HG03558 (cell line): ENCODE results near the gene EMP2.
"Not testable (repeated sequence)": the region's sequence is repeated elsewhere in the genome, so short reads cannot be mapped to it uniquely, and the experiment has no call there.

Experiments
- ATAC-seq: cut with Tn5 transposase; IDR thresholded peaks from one replicate; pipeline ENCODE4 v1.9.1; 2021; ENCODE audit warnings: moderate number of reproducible peaks; ENCODE audit not compliant: unreplicated experiment; ENCODE audit errors: extremely low read depth

Gene EMP2

GRCh38 chr16:10579965-10580882, at the start of gene EMP2:
TSS of gene EMP2 (minus strand) at chr16:10580598. CDS start at chr16:10547617, 32,981 bp downstream.
- ATAC-seq: no peak

GRCh38 chr16:10629592-10629963, 49.2 kb upstream of the EMP2 start:
- ATAC-seq: no peak

- no peak for ATAC-seq
Measured at GRCh38 chr16:10625595-10626357, 45.4 kb upstream of the EMP2 start.

- no peak for ATAC-seq
Measured at GRCh38 chr16:10624527-10624926, 44.1 kb upstream of the EMP2 start.

- ATAC-seq: no peak
Measured at GRCh38 chr16:10623059-10623458, 42.7 kb upstream of the EMP2 start.

- no peak for ATAC-seq
Measured at GRCh38 chr16:10622036-10622921, 41.9 kb upstream of the EMP2 start.

GRCh38 chr16:10621216-10621949, 41.0 kb upstream of the EMP2 start:
- ATAC-seq: not testable (repeated sequence)

- ATAC-seq: no peak
Measured at GRCh38 chr16:10620120-10620519, 39.7 kb upstream of the EMP2 start.

GRCh38 chr16:10619271-10619849, 39.0 kb upstream of the EMP2 start:
- ATAC-seq: no peak

GRCh38 chr16:10618710-10619209, 38.4 kb upstream of the EMP2 start:
- ATAC-seq: no peak

GRCh38 chr16:10617662-10618420, 37.4 kb upstream of the EMP2 start:
- no peak for ATAC-seq

- no peak for ATAC-seq
Measured at GRCh38 chr16:10616756-10617640, 36.6 kb upstream of the EMP2 start.

- ATAC-seq: no peak
Measured at GRCh38 chr16:10616419-10616755, 36.0 kb upstream of the EMP2 start.

- ATAC-seq: no peak
Measured at GRCh38 chr16:10614685-10615084, 34.3 kb upstream of the EMP2 start.

GRCh38 chr16:10613785-10614485, 33.5 kb upstream of the EMP2 start:
- ATAC-seq: no peak

- no peak for ATAC-seq
Measured at GRCh38 chr16:10612649-10613179, 32.3 kb upstream of the EMP2 start.

GRCh38 chr16:10611825-10612342, 31.5 kb upstream of the EMP2 start:
- ATAC-seq: no peak
